H9 (cell line): ENCODE data around the gene MBOAT2. TPM values are rescaled to one million over a fixed set of nuclear protein-coding genes. Genes with fewer than 3 reads are reported as not detected.

Experiments
- DNase-seq: peaks from one replicate; pipeline ENCODE4 v3.0.0-alpha.2; 2017
- H2AFZ ChIP-seq: one replicate; pipeline ENCODE4 v1.6.1; 2013; ENCODE audit warnings: mild to moderate bottlenecking, low read length, control low read depth, moderate library complexity
- H2AK5ac ChIP-seq: 2 replicates; pipeline ENCODE4 v1.6.1; 2013; ENCODE audit warnings: low read length, control low read depth, mixed read lengths; ENCODE audit not compliant: insufficient read length
- H2BK120ac ChIP-seq: one replicate; pipeline ENCODE4 v1.6.1; 2013; ENCODE audit warnings: low read depth, mild to moderate bottlenecking, low read length, control low read depth, inconsistent platforms; ENCODE audit not compliant: poor library complexity, severe bottlenecking
- H2BK12ac ChIP-seq: 2 replicates; pipeline ENCODE4 v1.6.1; 2013; ENCODE audit warnings: low read length, control low read depth, mixed read lengths, low read depth; ENCODE audit not compliant: insufficient read length
- H2BK15ac ChIP-seq: 2 replicates; pipeline ENCODE4 v1.6.1; 2013; ENCODE audit warnings: low read depth, low read length, control low read depth
- H2BK20ac ChIP-seq: one replicate; pipeline ENCODE4 v1.6.1; 2013; ENCODE audit warnings: low read depth, mild to moderate bottlenecking, low read length, control low read depth, inconsistent platforms; ENCODE audit not compliant: poor library complexity, severe bottlenecking
- H2BK5ac ChIP-seq: 2 replicates; pipeline ENCODE4 v1.6.1; 2013; ENCODE audit warnings: low read length, control low read depth, mixed read lengths; ENCODE audit not compliant: insufficient read length
- H3K14ac ChIP-seq: 2 replicates; pipeline ENCODE4 v1.6.1; 2013; ENCODE audit warnings: low read length, control low read depth; ENCODE audit not compliant: insufficient read depth
- H3K18ac ChIP-seq: 2 replicates; pipeline ENCODE4 v1.6.1; 2013; ENCODE audit warnings: low read depth, mild to moderate bottlenecking, mixed read lengths, low read length, control low read depth; ENCODE audit not compliant: insufficient read length
- H3K23ac ChIP-seq: 2 replicates; pipeline ENCODE4 v1.6.1; 2013; ENCODE audit warnings: low read length, control low read depth, mixed read lengths, low read depth; ENCODE audit not compliant: insufficient read length
- H3K23me2 ChIP-seq: 2 replicates; pipeline ENCODE4 v1.6.1; 2013; ENCODE audit warnings: low read depth, mild to moderate bottlenecking, mixed read lengths, low read length, control low read depth; ENCODE audit not compliant: insufficient read length, poor library complexity, severe bottlenecking
- H3K27ac ChIP-seq: 2 replicates; pipeline ENCODE4 v1.5.1; 2013; ENCODE audit warnings: low read length, control low read depth, mixed read lengths, low read depth; ENCODE audit not compliant: insufficient read length
- H3K27me3 ChIP-seq: 2 replicates; pipeline ENCODE4 v1.6.1; 2013; ENCODE audit warnings: low read length, control low read depth, inconsistent platforms; ENCODE audit not compliant: insufficient read depth
- H3K4ac ChIP-seq: 2 replicates; pipeline ENCODE4 v1.6.1; 2013; ENCODE audit warnings: low read depth, mild to moderate bottlenecking, control low read depth, inconsistent platforms, low read length, moderate library complexity
- H3K4me1 ChIP-seq: 2 replicates; pipeline ENCODE4 v1.6.1; 2013; ENCODE audit warnings: low read length, control low read depth, inconsistent platforms; ENCODE audit not compliant: insufficient read depth
- H3K4me2 ChIP-seq: 2 replicates; pipeline ENCODE4 v1.6.1; 2013; ENCODE audit warnings: low read length, control low read depth, mixed read lengths; ENCODE audit not compliant: insufficient read length, insufficient read depth
- H3K56ac ChIP-seq: 2 replicates; pipeline ENCODE4 v1.6.1; 2013; ENCODE audit warnings: low read depth, mild to moderate bottlenecking, mixed read lengths, low read length, control low read depth; ENCODE audit not compliant: insufficient read length
- H3K79me1 ChIP-seq: 2 replicates; pipeline ENCODE4 v1.6.1; 2013; ENCODE audit warnings: low read depth, mild to moderate bottlenecking, moderate library complexity, low read length, control low read depth, inconsistent platforms; ENCODE audit not compliant: insufficient read depth, poor library complexity, severe bottlenecking
- H3K79me2 ChIP-seq: 2 replicates; pipeline ENCODE4 v1.6.1; 2013; ENCODE audit warnings: low read length, control low read depth, inconsistent platforms; ENCODE audit not compliant: insufficient read depth
- H3K9ac ChIP-seq: 2 replicates; pipeline ENCODE4 v1.6.1; 2013; ENCODE audit warnings: low read length, control low read depth, mixed read lengths; ENCODE audit not compliant: insufficient read length; ENCODE audit errors: extremely low read depth
- H3K9me3 ChIP-seq: one replicate; pipeline ENCODE4 v1.6.1; 2013; ENCODE audit warnings: low read depth, low read length, inconsistent platforms; ENCODE audit not compliant: control insufficient read depth
- H3T11ph ChIP-seq: one replicate; pipeline ENCODE4 v1.6.1; 2013; ENCODE audit warnings: mild to moderate bottlenecking, low read length, control low read depth, inconsistent platforms
- H4K20me1 ChIP-seq: one replicate; pipeline ENCODE4 v1.6.1; 2013; ENCODE audit not compliant: control insufficient read depth, insufficient read length, insufficient read depth
- H4K5ac ChIP-seq: 2 replicates; pipeline ENCODE4 v1.6.1; 2013; ENCODE audit warnings: low read depth, mild to moderate bottlenecking, mixed read lengths, low read length, control low read depth; ENCODE audit not compliant: insufficient read length
- H4K8ac ChIP-seq: replicated peaks from 2 replicates; pipeline ENCODE4 v1.6.1; 2013; ENCODE audit warnings: low read length, control low read depth, mixed read lengths, low read depth; ENCODE audit not compliant: insufficient read length
- H4K91ac ChIP-seq: 2 replicates; pipeline ENCODE4 v1.6.1; 2013; ENCODE audit warnings: low read depth, mild to moderate bottlenecking, moderate library complexity, mixed read lengths, low read length, control low read depth; ENCODE audit not compliant: insufficient read length
- H3K27ac Mint-ChIP-seq, 3 experiments: 2 replicates in 2 of 3; 3 replicates in 1 of 3; pipeline ENCODE4 v1.8.0; 2020 to 2021; ENCODE audit warnings: mixed read lengths in 3 of 3, mild to moderate bottlenecking in 1 of 3, moderate library complexity in 1 of 3
- H3K27me3 Mint-ChIP-seq: 2 replicates; pipeline ENCODE4 v1.8.0; 2021; ENCODE audit warnings: low read depth, mild to moderate bottlenecking, moderate library complexity, mixed read lengths
- H3K36me3 Mint-ChIP-seq, 3 experiments: 2 replicates in 2 of 3; 3 replicates in 1 of 3; pipeline ENCODE4 v1.8.0; 2020 to 2021; ENCODE audit warnings: low read depth in 3 of 3, mixed read lengths in 3 of 3; ENCODE audit not compliant: insufficient read depth in 1 of 3
- H3K4me1 Mint-ChIP-seq, 2 experiments: 2 replicates each; pipeline ENCODE4 v1.8.0; 2020; ENCODE audit warnings: mixed read lengths in 2 of 2
- H3K4me3 Mint-ChIP-seq, 2 experiments: 2 replicates in 1 of 2; 3 replicates in 1 of 2; pipeline ENCODE4 v1.8.0; 2020 to 2021; ENCODE audit warnings: mild to moderate bottlenecking in 2 of 2, mixed read lengths in 2 of 2, moderate library complexity in 1 of 2
- H3K9me3 Mint-ChIP-seq, 2 experiments: 2 replicates in 1 of 2; 3 replicates in 1 of 2; pipeline ENCODE4 v1.8.0; 2020; ENCODE audit warnings: mild to moderate bottlenecking in 2 of 2, mixed read lengths in 2 of 2, moderate library complexity in 1 of 2
- WGBS: extraction: QIAGEN DNeasy Blood & Tissue Kit; methylation state at CpG from one replicate; pipeline ENCODE4 v1.1.7; 2013; ENCODE audit warnings: missing lambda C conversion rate, low lambda C conversion rate, mixed read lengths; ENCODE audit not compliant: insufficient read length; ENCODE audit errors: extremely low coverage; 5-methylcytosine and 5-hydroxymethylcytosine counted together
- total RNA-seq: library from RNA; stranded (reverse); gene quantifications from 2 replicates; pipeline ENCODE4 v1.2.1, GENCODE V29; 2021
- TF ChIP-seq, protein P1 (sequence below): fragments of 200-600 bp; sonication (generic); conservative IDR thresholded peaks from 3 replicates; pipeline ENCODE4 v1.8.0; 2021; ENCODE audit warnings: antibody characterized with exemption, mild to moderate bottlenecking

MBOAT2 gene
- total RNA-seq, 1 experiment from 2014 or later: 20.2 TPM

DNA sequence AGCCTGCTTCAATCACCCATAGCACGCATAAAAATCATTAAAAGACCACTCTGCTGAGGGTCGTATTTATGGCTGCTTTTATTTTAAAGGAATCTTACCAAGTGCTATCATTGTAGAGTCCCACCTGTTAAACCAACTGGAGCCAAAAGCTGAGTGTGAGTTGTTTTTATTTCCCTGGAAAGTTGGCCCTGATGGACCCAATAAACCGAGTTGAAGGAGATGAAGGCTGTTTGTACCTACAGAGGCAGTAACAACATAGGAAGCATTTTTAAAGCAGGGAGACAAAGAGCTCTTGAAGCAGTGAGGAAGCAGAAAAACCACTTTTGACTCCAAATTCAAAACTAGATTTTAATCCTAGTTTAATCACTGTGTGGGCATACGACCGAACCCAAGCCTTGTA lies 6.4 kb downstream of the MBOAT2 start:
- Histone ChIP-seq H3K4ac (no peak overlapping the region), H3K23ac (no peak overlapping the region), H2BK120ac (no peak overlapping the region), H3K14ac (peak overlapping the region; percentile 39; the same call in 1 of the 2 replicates), H2BK12ac (no peak overlapping the region), H4K91ac (no peak overlapping the region), H4K5ac (no peak overlapping the region), H2AFZ (no peak overlapping the region), H3K27me3 (no peaks in the 10 kb centered on the region), H3T11ph (no peak overlapping the region), H2AK5ac (no peak overlapping the region), H2BK15ac (no peak overlapping the region), H4K8ac (no peak overlapping the region), H3K4me2 (no peak overlapping the region), H3K79me2 (peaks cover 4% of the 10 kb centered on the region; the same call in 1 of the 2 replicates), H2BK20ac (no peak overlapping the region), H3K27ac (no peak overlapping the region), H3K79me1 (no peaks in the 10 kb centered on the region), H3K18ac (no peak overlapping the region), H3K9ac (no peak overlapping the region), H2BK5ac (no peak overlapping the region), H3K23me2 (peaks cover under 1% of the 10 kb centered on the region), H3K4me1 (no peaks in the 10 kb centered on the region; the same call in 1 of the 2 replicates), H3K9me3 (no peaks in the 10 kb centered on the region), H4K20me1 (no peaks in the 10 kb centered on the region), H3K56ac (no peak overlapping the region)
- no peak overlapping the region for H3K4me3 Mint-ChIP-seq
- WGBS: no CpG with 5 or more reads among the region's 5 CpGs
- peaks cover 49 to 51% of the 10 kb centered on the region in 2 experiments for H3K4me1 Mint-ChIP-seq
- TF ChIP-seq, protein P1, sequence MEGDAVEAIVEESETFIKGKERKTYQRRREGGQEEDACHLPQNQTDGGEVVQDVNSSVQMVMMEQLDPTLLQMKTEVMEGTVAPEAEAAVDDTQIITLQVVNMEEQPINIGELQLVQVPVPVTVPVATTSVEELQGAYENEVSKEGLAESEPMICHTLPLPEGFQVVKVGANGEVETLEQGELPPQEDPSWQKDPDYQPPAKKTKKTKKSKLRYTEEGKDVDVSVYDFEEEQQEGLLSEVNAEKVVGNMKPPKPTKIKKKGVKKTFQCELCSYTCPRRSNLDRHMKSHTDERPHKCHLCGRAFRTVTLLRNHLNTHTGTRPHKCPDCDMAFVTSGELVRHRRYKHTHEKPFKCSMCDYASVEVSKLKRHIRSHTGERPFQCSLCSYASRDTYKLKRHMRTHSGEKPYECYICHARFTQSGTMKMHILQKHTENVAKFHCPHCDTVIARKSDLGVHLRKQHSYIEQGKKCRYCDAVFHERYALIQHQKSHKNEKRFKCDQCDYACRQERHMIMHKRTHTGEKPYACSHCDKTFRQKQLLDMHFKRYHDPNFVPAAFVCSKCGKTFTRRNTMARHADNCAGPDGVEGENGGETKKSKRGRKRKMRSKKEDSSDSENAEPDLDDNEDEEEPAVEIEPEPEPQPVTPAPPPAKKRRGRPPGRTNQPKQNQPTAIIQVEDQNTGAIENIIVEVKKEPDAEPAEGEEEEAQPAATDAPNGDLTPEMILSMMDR: no peak
- no peak overlapping the region for H3K27ac Mint-ChIP-seq
- no peaks in the 10 kb centered on the region for H3K36me3 Mint-ChIP-seq
- H3K27me3 Mint-ChIP-seq: peaks cover 1% of the 10 kb centered on the region; the same call in 1 of the 2 replicates
- H3K9me3 Mint-ChIP-seq: no peaks in the 10 kb centered on the region
- no peak for DNase-seq
